Measurements from ENCODE around the gene ALG1. TPM values are rescaled to one million over a fixed set of nuclear protein-coding genes. Genes with fewer than 3 reads are reported as not detected.

ALG1 gene
- total and polyA plus RNA-seq, 2 of the 13 experiments (the other 11 are each of a cell fraction or from before 2014, with no cell fraction given): 43.3 to 75.6 TPM

DNA sequence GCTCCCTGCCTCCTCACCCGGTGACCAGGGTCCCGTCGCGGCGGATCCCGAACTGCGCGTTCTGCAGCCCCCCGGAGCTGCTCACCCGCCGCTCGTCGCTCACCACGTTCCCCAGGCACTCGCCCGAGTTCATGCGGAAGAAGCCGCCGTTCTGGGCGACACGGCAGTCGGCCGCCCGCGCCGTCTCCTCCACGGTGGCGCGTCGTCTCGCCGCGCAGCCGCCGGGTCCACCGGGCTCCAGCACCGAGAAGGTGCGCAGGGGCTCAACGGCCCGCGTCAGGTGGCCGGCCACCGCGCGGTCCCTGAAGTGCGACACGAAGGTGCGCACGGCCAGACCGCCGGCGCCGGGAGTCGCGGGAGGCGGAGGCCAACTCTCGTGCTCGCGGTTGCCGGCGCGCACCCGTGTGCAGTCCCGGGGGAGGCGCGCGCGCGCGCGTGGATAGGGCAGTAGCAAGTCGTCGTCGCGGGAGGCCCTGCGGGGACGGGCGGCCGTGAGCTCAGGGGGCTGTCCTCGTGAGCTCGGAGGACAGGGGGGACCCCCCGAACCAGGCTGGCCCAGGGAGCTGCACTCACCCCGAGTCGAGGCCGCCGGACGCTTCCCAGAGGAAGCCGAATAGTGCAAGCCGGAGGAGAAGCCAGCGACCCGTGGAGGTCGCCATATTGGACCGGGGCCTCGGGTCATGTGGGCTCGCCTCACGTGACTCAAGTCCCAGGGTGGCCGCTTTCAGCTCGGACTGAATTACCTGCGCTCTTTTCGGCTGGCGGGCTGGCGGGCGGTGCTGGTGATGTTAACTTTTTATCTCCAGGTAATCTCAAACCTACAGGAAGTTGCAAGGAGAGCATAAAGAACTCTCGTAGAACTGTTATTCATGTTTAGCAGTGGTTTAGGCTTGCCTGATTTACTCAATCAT lies 38.1 kb upstream of the ALG1 start, which contains the start of gene NAGPA (continued):
- TF ChIP-seq CEBPG (CRISPR knock-in tag; IDR thresholded peaks at IDR 0.05) (peak; percentile 50), ZNF274 (CRISPR knock-in tag; IDR thresholded peaks at IDR 0.05) (peak; percentile 61; the same call in 1 of the 2 replicates), GATAD1 (CRISPR knock-in tag; IDR thresholded peaks at IDR 0.05) (peak; percentile 100), CHCHD3 (CRISPR knock-in tag; IDR thresholded peaks at IDR 0.05) (peak; percentile 80), EP300 (IDR thresholded peaks at IDR 0.05; ENCODE audit: low read depth in 2 of 2, low read length in 2 of 2) (peak in 1 of 2 experiments; percentile 78; a peak in 2 of 4 replicates), EP300 (CRISPR knock-in tag; IDR thresholded peaks at IDR 0.05; ENCODE audit: borderline replicate concordance) (no peak; the same call in 1 of the 2 replicates), ZSCAN21 (CRISPR knock-in tag; IDR thresholded peaks at IDR 0.05; ENCODE audit: borderline replicate concordance) (peak; percentile 98), XRCC5 (optimal IDR thresholded peaks at IDR 0.05; ENCODE audit: low read length) (peak; percentile 81), NFIB (CRISPR knock-in tag; IDR thresholded peaks at IDR 0.05; ENCODE audit: borderline replicate concordance) (no peak), REL (CRISPR knock-in tag; conservative IDR thresholded peaks at IDR 0.05) (peak; percentile 84), PHF5A (CRISPR knock-in tag; IDR thresholded peaks at IDR 0.05; ENCODE audit: low read depth, unreplicated experiment) (peak; percentile 63)
- TF ChIP-seq, protein P1, sequence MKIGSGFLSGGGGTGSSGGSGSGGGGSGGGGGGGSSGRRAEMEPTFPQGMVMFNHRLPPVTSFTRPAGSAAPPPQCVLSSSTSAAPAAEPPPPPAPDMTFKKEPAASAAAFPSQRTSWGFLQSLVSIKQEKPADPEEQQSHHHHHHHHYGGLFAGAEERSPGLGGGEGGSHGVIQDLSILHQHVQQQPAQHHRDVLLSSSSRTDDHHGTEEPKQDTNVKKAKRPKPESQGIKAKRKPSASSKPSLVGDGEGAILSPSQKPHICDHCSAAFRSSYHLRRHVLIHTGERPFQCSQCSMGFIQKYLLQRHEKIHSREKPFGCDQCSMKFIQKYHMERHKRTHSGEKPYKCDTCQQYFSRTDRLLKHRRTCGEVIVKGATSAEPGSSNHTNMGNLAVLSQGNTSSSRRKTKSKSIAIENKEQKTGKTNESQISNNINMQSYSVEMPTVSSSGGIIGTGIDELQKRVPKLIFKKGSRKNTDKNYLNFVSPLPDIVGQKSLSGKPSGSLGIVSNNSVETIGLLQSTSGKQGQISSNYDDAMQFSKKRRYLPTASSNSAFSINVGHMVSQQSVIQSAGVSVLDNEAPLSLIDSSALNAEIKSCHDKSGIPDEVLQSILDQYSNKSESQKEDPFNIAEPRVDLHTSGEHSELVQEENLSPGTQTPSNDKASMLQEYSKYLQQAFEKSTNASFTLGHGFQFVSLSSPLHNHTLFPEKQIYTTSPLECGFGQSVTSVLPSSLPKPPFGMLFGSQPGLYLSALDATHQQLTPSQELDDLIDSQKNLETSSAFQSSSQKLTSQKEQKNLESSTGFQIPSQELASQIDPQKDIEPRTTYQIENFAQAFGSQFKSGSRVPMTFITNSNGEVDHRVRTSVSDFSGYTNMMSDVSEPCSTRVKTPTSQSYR (CRISPR knock-in tag; IDR thresholded peaks at IDR 0.05; ENCODE audit: borderline replicate concordance): no peak
- TF ChIP-seq, protein P2, sequence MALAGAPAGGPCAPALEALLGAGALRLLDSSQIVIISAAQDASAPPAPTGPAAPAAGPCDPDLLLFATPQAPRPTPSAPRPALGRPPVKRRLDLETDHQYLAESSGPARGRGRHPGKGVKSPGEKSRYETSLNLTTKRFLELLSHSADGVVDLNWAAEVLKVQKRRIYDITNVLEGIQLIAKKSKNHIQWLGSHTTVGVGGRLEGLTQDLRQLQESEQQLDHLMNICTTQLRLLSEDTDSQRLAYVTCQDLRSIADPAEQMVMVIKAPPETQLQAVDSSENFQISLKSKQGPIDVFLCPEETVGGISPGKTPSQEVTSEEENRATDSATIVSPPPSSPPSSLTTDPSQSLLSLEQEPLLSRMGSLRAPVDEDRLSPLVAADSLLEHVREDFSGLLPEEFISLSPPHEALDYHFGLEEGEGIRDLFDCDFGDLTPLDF (CRISPR knock-in tag; IDR thresholded peaks at IDR 0.05): peak; percentile 90
- TF ChIP-seq, protein P3, sequence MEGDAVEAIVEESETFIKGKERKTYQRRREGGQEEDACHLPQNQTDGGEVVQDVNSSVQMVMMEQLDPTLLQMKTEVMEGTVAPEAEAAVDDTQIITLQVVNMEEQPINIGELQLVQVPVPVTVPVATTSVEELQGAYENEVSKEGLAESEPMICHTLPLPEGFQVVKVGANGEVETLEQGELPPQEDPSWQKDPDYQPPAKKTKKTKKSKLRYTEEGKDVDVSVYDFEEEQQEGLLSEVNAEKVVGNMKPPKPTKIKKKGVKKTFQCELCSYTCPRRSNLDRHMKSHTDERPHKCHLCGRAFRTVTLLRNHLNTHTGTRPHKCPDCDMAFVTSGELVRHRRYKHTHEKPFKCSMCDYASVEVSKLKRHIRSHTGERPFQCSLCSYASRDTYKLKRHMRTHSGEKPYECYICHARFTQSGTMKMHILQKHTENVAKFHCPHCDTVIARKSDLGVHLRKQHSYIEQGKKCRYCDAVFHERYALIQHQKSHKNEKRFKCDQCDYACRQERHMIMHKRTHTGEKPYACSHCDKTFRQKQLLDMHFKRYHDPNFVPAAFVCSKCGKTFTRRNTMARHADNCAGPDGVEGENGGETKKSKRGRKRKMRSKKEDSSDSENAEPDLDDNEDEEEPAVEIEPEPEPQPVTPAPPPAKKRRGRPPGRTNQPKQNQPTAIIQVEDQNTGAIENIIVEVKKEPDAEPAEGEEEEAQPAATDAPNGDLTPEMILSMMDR (CRISPR knock-in tag; IDR thresholded peaks at IDR 0.05): no peak
- TF ChIP-seq, protein P4, sequence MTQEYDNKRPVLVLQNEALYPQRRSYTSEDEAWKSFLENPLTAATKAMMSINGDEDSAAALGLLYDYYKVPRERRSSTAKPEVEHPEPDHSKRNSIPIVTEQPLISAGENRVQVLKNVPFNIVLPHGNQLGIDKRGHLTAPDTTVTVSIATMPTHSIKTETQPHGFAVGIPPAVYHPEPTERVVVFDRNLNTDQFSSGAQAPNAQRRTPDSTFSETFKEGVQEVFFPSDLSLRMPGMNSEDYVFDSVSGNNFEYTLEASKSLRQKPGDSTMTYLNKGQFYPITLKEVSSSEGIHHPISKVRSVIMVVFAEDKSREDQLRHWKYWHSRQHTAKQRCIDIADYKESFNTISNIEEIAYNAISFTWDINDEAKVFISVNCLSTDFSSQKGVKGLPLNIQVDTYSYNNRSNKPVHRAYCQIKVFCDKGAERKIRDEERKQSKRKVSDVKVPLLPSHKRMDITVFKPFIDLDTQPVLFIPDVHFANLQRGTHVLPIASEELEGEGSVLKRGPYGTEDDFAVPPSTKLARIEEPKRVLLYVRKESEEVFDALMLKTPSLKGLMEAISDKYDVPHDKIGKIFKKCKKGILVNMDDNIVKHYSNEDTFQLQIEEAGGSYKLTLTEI (CRISPR knock-in tag; conservative IDR thresholded peaks at IDR 0.05): no peak; the same call in 1 of the 2 replicates
- TF ChIP-seq, protein P5, sequence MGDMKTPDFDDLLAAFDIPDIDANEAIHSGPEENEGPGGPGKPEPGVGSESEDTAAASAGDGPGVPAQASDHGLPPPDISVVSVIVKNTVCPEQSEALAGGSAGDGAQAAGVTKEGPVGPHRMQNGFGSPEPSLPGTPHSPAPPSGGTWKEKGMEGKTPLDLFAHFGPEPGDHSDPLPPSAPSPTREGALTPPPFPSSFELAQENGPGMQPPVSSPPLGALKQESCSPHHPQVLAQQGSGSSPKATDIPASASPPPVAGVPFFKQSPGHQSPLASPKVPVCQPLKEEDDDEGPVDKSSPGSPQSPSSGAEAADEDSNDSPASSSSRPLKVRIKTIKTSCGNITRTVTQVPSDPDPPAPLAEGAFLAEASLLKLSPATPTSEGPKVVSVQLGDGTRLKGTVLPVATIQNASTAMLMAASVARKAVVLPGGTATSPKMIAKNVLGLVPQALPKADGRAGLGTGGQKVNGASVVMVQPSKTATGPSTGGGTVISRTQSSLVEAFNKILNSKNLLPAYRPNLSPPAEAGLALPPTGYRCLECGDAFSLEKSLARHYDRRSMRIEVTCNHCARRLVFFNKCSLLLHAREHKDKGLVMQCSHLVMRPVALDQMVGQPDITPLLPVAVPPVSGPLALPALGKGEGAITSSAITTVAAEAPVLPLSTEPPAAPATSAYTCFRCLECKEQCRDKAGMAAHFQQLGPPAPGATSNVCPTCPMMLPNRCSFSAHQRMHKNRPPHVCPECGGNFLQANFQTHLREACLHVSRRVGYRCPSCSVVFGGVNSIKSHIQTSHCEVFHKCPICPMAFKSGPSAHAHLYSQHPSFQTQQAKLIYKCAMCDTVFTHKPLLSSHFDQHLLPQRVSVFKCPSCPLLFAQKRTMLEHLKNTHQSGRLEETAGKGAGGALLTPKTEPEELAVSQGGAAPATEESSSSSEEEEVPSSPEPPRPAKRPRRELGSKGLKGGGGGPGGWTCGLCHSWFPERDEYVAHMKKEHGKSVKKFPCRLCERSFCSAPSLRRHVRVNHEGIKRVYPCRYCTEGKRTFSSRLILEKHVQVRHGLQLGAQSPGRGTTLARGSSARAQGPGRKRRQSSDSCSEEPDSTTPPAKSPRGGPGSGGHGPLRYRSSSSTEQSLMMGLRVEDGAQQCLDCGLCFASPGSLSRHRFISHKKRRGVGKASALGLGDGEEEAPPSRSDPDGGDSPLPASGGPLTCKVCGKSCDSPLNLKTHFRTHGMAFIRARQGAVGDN (CRISPR knock-in tag; IDR thresholded peaks at IDR 0.05): peak; percentile 90
